Measurements from ENCODE around the gene KCNQ1OT1.

GRCh38 chr11:2698386-2699184 is 1.2 kb downstream of the KCNQ1OT1 start:
- TF ChIP-seq CTCF (IDR thresholded peaks at IDR 0.05), result no peak
- no peak for TF ChIP-seq SIN3A (IDR thresholded peaks at IDR 0.05; ENCODE audit: borderline replicate concordance, low read depth, low read length)
- TF ChIP-seq SMC3 (IDR thresholded peaks at IDR 0.05; ENCODE audit: low read depth, low read length), result no peak
- no peak for TF ChIP-seq FOXJ3 (CRISPR knock-in tag; IDR thresholded peaks at IDR 0.05)
- no peak for TF ChIP-seq GATA2 (CRISPR knock-in tag; IDR thresholded peaks at IDR 0.05)
- no peak for TF ChIP-seq EP300 (IDR thresholded peaks at IDR 0.05; ENCODE audit: borderline replicate concordance in 1 of 2, low read depth in 1 of 2, low read length in 1 of 2)
- no peak for TF ChIP-seq MAX (IDR thresholded peaks at IDR 0.05; ENCODE audit: low read depth)
- TF ChIP-seq MXI1 (IDR thresholded peaks at IDR 0.05; ENCODE audit: low read depth, low read length), result no peak

Data from SK-N-SH (cell line).